Fibroblast of pulmonary artery (primary cell): ENCODE results near the gene ADAMTSL2.
A peak's percentile ranks its signal among the peaks of the same experiment; 100 is the strongest.

Experiments
- DNase-seq: peaks from one replicate; pipeline ENCODE4 v3.0.0-alpha.2; 2010; ENCODE audit warnings: low read depth
- H3K4me3 ChIP-seq: replicated peaks from 2 replicates; pipeline ENCODE4 v1.5.1; 2011; ENCODE audit warnings: low read depth, mild to moderate bottlenecking, control low read depth, low read length, moderate library complexity
- TF ChIP-seq, protein P1 (sequence below): IDR thresholded peaks from 2 replicates; pipeline ENCODE4 v1.5.1; 2011; ENCODE audit warnings: mild to moderate bottlenecking, control low read depth, low read length, inconsistent platforms; ENCODE audit errors: missing control alignments

ADAMTSL2 gene

DNA sequence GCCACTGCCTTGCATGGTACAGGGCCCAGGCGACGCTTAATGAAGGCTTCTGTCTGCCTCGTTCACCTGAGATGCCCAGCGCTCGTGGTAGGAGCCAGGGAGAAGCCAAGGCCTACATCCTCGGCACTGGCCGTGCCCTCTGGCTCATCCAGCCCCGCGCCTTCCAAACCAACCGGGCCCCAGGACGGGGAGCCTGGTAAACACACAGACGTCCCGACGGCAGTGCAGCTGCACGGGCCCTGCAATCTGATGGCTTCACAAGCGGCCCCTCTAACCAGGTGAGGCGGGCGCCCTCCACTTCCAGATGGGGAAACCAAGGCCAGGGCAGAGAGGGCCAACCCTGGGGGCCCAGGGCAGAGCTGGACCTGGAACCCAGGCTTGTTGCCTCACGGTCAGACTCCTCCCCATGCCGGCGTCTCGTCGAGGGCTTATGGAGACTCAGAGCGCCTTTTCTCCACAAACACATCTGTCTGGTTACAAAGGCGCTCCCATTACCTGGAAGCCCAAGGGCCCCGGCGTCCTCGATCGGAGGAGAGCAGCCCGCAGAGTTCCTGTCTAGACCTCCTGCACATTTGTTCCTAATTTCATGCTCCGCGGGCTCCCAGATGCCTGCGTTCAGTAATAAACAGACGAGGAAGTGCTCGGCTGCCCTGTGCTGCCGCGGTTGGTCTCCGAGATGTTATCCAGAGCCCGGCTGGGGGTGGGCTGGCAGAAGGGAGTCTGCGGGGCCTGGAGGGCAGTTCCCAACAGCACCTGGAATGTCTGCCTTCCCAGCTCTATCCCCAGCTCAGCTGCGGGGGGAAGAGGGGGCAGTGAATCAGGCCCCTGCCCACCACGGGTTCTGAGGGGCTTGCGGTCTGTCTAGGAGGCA, 51.2 kb downstream of the ADAMTSL2 start:
- TF ChIP-seq, protein P1, sequence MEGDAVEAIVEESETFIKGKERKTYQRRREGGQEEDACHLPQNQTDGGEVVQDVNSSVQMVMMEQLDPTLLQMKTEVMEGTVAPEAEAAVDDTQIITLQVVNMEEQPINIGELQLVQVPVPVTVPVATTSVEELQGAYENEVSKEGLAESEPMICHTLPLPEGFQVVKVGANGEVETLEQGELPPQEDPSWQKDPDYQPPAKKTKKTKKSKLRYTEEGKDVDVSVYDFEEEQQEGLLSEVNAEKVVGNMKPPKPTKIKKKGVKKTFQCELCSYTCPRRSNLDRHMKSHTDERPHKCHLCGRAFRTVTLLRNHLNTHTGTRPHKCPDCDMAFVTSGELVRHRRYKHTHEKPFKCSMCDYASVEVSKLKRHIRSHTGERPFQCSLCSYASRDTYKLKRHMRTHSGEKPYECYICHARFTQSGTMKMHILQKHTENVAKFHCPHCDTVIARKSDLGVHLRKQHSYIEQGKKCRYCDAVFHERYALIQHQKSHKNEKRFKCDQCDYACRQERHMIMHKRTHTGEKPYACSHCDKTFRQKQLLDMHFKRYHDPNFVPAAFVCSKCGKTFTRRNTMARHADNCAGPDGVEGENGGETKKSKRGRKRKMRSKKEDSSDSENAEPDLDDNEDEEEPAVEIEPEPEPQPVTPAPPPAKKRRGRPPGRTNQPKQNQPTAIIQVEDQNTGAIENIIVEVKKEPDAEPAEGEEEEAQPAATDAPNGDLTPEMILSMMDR: no peak
- DNase-seq: no peak
- H3K4me3 ChIP-seq: no peak overlapping the region

DNA sequence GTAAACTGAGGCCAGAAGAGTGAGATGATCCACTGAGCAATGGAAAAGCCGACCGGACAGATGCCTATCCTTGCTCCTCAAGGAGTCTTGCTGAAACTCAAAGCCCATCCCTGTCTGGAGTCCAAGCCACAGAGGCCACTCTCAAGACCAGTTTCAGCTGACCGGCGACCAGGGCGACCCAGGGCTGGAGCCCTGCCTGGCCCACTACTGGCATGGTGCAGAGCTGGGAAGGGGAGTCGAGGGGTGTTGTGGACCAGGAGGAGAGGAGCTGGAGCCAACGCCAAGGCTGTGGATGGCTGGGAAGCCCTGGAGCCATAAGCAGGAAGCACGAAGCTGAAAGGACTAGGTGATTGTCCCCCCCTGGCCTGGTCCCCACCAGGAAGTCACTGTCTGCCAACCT, 52.5 kb downstream of the ADAMTSL2 start:
- no peak overlapping the region for H3K4me3 ChIP-seq
- TF ChIP-seq, protein P1: no peak
- DNase-seq: no peak

DNA sequence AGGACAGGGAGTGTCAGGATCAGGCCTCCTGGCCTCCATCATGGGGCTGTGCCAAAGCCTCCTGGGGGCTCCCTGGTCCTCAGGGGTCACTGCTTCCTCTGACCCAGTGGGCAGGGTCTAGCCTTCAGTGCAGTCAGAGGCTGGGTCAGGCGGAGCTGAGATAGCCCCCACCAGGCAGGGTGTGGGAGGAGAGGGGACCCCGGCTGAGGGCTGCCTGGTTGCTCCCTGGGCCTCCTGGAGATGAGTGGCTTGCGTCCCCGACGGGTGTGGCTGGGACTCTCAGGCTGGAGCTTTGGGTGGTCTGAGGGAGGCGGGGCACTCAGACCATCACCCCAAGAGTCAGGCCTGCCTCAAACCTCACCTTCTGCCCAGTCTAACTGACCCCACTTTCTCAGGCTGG, 53.0 kb downstream of the ADAMTSL2 start:
- no peak for DNase-seq
- TF ChIP-seq, protein P1: no peak
- no peak overlapping the region for H3K4me3 ChIP-seq

DNA sequence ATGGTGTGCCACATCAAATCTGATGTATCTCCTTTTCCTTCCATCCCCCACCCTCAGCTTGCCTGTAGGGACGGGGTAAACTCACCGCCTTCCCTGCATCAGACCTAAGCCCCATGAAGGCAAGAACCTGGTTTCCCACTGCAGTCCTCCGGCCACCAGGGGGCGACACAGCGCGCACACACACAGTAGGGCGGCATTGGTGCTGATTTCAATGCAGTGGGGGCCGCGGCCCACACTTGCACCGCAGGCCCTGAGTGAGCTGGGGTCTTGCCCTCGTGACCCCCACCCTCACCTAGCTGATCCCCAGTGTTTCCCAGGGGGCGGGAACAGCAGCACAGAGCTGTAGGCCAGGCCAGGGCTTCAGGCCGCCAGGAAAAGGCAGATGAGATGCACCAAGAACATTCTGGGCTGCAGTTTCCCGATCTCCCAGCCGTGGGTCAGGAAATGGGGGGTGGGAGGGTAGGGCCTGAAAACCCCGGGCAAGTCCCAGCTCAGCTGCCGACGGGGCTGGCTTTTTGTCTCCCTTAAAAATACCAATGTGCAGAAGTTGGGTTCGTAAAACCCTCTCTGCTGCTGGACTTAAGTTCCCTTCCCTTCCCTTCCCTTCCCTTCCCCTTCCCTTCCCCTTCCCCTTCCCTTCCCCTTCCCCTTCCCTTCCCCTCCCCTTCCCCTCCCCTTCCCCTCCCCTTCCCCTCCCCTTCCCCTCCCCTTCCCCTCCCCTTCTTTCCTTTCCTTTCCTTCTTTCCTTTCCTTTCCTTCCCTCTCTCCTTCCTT, 55.1 kb downstream of the ADAMTSL2 start:
- DNase-seq: no peak
- TF ChIP-seq, protein P1: peak; percentile 40
- H3K4me3 ChIP-seq: no peak overlapping the region

DNA sequence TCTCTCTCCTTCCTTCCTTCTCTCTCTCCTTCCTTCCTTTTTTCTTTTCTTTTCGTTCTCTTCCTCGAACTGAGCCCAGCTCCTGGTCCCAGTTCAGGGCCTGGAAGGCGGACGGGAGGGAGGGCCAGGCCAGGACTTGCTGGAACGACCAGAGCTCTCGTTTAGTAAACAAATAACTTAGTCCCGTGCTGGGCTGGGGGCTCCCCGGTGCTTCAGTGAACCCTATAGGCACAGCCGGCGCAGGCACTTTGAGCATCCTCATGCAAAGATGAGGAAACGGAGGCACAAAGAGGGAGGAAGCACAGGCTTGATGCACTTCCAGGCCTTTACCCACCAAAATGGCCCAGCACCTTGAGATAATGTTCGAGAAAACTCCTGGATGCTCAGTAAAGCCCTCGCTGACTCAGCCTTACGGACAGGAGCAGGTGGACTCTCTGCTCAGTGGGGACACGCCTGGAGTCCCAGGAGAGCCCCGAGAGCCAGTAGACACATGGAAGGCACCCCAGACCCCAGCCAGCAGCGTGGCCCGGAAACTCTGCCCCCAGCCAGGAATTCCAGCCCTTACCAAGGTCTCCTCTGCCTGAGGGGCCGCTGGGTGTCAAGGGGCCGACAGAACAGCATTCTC, 55.8 kb downstream of the ADAMTSL2 start:
- no peak overlapping the region for H3K4me3 ChIP-seq
- TF ChIP-seq, protein P1: no peak
- DNase-seq: no peak

DNA sequence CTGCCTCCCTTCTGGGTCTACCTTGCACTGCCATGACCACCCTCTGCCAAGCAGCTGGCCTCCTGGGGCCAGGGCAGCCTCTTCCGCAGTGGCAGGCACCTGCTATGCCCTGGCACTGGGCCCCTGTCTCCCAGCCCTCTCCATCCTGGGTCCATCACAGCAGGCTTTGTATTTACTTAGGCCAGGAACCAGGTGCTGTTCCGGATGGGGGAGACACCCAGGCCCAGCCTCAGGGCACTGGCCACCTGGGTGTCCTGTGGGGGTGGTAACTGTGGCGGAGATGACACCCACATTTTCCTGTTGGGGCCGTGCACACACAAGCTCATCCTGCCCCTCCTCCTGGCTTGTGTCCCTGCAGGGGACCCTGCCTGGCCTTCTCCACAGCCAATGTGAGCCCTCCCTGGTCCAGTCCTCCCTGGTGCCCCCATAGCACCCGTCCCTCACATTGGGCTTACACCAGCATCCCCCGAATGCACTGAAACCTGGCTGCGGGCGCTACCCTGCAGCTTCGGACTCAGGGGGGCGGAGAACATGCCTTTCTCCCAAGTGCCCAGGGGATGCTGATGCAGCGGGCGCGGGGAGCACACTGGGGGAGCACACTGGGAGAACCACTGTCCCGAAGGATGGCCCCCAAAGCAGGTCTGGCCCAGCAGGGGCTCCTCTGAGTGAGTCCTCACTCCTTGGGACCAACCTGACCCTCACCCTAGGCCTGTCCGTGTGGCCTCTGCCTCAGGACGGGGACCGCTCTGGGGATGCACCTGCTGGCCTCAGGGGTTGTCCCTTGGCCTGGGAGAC, 56.8 kb downstream of the ADAMTSL2 start:
- H3K4me3 ChIP-seq: no peak overlapping the region
- no peak for DNase-seq
- TF ChIP-seq, protein P1: no peak
